ENCODE data around the gene DNAJB5. TPM values are rescaled to one million over a fixed set of nuclear protein-coding genes. Genes with fewer than 3 reads are reported as not detected.
"Not testable (repeated sequence)": the region's sequence is repeated elsewhere in the genome, so short reads cannot be mapped to it uniquely, and the experiment has no call there.

Gene DNAJB5
- polyA plus RNA-seq (2012; ENCODE audit: insufficient read depth, insufficient read length), result 15.2 TPM

DNA sequence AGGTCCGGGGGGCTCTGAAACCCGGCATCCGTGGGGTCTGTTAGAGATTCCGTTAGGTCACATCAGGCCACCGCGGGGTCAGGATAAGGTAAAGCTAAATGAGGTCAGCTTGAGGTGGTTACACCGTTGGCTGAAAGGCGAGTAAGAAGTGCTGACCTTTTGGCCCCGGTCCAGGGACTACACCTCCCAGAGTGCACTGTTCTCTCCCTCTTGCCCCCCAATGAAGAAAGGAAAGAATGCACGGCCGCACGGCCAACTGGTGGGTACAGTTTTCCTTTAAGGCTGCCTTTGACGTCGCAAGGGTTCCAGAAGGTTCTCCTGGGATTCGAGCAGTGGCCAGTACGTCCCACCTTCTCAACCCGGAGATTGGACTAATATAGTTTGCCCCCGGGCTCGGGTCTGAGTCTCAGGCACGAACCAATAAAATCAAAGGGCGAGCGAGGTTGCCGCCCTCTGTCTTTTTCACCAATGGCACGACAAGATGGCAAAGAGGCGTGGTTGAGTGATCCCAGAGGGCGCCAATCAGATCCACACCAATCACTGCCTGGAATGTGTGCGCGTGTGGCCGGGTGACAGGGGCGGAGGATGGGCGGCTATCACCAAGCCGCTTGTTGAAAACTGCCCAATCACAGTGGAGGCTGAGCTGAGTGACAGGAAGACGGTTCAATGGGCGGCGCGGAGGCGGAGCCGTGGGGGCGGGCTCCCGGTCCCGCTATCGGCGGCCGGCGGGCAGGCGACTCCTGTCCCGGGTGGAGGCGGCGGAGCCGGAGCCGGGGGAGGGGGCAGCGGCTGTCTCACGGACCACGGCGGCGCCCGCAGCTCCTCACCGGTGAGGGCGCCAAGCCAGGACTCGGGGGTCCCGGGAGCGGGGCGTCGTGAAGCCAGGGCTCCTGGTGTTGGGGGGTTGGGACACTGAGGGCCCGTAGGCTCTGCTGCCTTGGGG is at the start of gene DNAJB5:
Gene DNAJB5 (plus strand): TSS at position 743 of the 943 bp plus-strand sequence. CDS start 886 bp downstream, outside the sequence.
- peak; percentile 99 for DNase-seq (ENCODE audit: low read depth, low spot score)
- H3K4me3 ChIP-seq (ENCODE audit: low read length), result peak within 1 kb of the TSS; percentile 83

DNA sequence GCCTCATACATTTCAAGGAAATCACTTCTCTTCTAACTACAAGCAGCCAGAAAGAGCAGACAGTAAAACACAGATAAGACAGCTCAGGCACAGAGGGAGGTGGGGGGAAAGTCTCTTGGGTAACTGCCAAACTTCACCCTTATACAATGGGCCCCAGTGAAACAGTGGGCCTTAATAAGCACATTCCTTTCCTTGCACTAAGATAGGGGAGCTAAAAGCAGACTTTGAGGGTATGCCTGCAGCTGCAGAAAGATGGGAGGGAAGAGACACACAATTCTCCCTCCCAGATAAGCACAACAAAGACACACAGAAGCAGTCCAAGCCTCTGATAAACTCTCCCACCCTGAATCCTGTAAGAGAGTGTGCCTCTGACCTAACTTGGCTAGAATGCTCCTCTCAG is 49.6 kb upstream of the DNAJB5 start:
- DNase-seq (ENCODE audit: low read depth, low spot score), result not testable (repeated sequence)

DNA sequence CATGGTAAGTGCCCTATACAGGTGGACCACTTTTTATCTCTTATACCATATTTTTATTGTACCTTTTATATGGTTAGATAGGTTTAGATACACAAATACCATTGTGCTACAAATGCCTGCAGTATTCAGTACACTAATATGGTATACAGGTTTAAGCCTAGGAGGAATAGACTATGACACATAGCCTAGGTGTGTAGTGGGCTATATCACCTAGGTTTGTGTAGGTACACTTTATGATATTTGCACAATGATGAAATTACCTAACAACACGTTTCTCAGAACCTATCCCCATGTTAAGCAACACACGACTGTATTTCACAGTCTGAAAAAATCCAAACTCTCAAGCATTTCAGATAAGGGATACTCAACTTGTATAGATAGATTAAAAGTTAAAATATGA is 41.1 kb upstream of the DNAJB5 start:
- no peak for DNase-seq (ENCODE audit: low read depth, low spot score)
- no peak overlapping the region for H3K4me3 ChIP-seq (ENCODE audit: low read length)

More for the DNA sequence above, 49.6 kb upstream of the DNAJB5 start:
- H3K4me3 ChIP-seq (ENCODE audit: low read length), result not testable (repeated sequence)

DNA sequence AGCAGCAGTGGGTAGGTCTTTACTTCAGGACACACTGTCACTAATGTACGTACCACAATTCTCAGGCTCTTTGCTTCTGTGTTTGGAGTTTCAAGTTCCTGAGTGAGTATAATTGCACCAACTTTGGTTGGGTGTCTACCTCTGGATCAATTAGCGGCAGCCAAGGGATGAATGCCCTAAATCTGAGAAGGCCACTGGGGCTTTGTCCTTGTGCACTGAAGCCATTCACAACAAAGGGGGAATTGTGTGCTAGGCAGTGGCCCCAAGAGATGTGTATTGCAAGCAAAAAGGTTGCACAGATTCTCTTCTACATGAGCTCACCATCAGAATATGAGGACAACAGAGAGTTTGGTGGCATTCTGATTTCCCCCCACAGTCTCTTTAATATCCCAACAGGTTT is 35.3 kb upstream of the DNAJB5 start:
- H3K4me3 ChIP-seq (ENCODE audit: low read length), result no peak overlapping the region
- no peak for DNase-seq (ENCODE audit: low read depth, low spot score)

DNA sequence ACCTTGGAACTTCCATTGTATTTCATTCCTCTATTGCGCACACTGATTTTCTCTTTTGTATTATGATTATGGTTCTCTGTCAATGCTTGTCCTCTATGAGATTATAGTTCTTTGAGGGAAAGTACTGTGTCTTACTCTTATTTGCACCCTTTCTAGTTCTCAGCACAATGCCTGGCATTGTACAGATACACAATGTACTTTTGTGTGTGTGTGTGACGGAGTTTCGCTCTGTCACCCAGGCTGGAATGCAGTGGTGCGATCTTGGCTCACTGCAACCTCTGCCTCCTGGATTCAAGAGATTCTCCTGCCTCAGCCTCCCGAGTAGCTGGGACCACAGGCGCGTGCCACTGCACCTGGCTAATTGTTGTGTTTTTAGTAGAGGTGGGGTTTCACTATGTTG is 33.5 kb upstream of the DNAJB5 start:
- not testable (repeated sequence) for DNase-seq (ENCODE audit: low read depth, low spot score); H3K4me3 ChIP-seq (ENCODE audit: low read length)

DNA sequence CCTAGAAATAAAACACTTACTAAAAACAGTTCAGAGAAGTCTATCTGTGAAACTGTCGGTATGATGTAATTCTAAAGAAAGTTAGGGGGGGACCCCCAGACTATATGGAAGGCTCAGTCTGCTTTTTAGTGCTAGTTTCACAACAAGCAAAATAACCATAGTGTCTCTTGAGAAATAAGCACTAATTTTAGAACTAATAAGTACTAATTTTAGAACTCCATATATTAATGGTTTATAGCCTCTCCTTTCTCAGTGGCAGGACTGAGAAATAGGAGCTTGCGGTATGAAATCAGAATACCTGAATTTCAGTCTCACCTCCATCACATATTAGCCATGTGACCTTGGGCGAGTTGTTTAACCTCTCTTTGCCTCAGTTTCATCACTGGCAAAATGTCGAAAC is 32.9 kb upstream of the DNAJB5 start:
- no peak for DNase-seq (ENCODE audit: low read depth, low spot score)
- no peak overlapping the region for H3K4me3 ChIP-seq (ENCODE audit: low read length)

DNA sequence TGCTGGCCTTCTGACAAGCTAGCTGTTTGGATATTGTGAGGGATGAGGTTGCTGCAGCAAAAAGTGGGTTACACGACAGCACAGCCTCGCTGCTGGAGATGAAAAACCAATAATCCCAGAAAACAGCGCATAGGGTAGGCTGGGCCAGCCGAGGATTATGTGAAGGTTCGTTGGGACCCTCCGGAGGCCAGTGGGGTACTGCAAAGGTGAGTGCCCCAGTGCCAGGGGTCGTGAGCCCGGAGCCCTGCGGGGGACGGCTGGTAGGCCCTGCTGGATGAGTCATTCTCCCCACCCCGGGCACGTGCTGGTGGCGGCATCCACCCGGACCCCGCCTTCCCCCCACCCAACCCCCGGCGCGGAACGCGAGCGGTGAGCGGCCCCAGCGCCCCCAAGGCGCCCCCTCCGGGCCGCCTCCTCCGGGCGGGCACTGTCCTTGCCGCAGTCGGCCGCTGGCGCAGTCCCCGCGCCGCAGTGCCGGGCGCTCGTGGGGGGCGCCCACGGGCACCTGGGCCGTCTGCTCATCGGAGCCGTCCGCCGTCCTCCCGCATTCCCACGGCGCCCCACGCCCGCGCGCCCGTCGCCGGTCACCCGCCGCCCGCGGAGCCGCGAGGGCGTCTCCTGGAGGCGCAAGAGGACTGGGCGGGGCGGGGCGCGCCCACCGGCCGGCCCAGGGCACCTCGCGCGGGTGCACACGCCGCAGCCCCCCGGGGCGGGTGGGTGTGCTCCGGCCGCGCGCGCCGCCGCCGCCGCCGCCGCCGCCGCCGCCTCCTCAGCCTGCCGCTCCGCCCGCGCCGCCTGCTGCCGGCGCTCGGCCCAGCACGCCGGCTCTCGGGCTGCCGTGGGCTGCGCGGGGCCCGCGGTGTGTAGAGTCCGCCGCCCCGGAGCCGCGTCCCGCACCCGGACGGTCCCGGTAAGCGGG is 31.8 kb upstream of the DNAJB5 start, which contains the start of gene PHF24:
Gene PHF24 (plus strand): TSS at position 794 of the 919 bp plus-strand sequence. CDS start 13,014 bp downstream, outside the sequence.
- peak within 1 kb of the TSS; percentile 30 for H3K4me3 ChIP-seq (ENCODE audit: low read length)
- no peak for DNase-seq (ENCODE audit: low read depth, low spot score)

DNA sequence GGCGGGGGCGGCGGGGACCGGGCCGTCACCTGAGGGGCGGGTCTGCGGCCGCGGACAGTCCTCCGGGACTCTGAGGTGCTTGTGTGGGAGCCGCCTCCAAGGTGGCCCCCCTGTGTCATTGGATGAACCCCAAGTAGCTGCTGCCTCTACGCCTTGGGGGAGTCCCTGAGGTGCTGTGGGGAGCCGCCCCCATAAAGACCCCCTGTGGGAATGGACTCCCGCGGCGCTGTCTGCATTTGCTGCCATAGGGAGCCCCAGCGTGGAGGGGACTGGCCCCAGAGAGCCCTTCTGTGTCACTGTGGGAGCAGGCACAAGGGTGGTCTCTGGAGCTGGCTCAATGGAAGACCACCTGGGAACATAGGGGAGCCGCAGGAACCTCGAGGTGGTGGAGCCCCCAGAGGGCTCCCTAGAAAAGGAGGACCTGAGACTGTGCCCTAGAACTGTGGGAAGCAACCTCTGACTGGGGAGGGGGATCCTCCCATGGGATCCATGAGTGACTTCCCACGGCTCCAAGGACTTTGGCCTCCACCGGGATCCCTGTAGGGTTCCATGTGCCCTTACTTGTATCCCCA is 31.0 kb upstream of the DNAJB5 start:
- no peak for DNase-seq (ENCODE audit: low read depth, low spot score)
- H3K4me3 ChIP-seq (ENCODE audit: low read length), result peak overlapping the region; percentile 18; the same call in 1 of the 2 replicates

DNA sequence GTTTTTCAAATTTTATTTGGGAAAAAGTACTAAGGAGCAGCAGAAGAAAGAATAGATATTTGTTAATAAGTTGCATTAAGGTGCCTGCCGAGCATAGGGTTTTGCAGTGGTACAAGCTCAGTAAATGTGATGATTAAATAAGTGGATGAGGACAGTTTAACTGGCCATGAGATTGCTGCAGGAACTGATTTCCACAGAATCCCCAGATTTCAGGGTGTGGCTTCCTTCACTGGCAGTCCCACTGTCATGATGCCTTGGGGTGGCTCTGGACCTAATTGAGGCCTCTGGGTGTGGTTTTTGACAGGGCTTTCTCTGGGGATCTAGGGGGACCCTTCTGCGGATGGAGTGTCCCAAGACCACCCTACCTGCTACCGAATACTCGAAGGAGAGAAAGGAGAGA is 30.1 kb upstream of the DNAJB5 start:
- DNase-seq (ENCODE audit: low read depth, low spot score), result no peak
- no peak overlapping the region for H3K4me3 ChIP-seq (ENCODE audit: low read length)

DNA sequence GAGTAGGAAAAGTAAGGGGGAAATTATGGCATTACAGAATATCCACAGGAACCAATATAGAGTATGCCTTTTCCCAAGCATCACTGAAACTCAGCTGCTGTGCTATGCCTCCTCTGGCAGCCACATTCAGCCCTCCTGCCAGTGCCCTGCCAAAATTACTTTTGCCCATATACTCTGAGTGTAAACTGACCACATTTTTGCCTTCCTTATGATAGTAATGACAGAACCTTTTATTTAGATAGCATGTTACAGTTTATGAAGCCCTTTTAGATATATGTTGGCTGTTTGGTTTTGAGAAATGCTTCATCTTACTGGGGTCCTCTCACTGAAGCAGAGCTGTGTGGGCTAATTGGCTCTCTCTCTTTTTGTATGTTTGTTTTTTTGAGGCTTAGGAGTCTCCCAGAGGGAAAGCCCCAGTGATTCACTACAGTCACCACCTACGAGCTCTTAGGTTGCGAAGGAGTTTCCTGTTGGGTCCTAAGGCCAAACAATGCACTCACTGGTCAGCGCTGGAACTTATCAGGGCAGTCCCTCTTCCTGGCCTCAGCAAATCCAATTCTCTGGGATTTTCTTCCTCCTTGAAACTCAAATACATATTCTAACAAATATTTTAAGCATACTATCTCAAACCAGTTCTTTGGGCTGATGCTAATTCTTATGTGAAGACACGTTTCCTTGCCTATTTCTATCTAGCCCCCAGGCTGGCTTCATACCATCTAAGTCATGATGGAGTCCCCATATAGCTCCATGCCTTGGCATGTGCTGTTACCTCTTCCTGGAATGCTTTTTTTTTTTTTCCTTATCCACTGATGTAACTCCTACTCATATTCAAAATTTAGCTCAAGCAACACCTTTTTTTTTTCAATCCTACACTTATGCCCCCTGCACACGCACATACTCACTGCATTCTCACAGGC is 27.7 kb upstream of the DNAJB5 start:
- no peak for DNase-seq (ENCODE audit: low read depth, low spot score)
- H3K4me3 ChIP-seq (ENCODE audit: low read length), result no peak overlapping the region

DNA sequence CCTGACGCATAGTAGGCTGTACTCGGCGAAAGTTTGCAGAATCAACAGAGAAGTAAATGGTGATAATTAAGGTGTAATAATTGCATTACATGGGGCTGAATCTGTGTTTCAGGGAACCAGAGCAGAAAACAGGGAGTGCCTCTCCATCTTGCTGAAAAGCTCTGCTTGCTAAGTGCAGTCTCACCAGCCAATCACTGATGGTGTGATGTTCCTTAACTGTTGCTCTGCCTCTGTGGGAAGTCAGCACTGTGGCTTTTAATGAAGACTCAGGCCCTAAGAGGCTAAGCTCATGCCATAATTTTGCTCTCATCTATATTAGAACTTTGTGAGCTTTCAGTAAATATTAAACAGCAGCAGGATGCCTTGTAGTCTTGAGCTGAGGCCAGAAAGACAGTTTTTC is 27.0 kb upstream of the DNAJB5 start:
- no peak for DNase-seq (ENCODE audit: low read depth, low spot score)
- H3K4me3 ChIP-seq (ENCODE audit: low read length), result no peak overlapping the region

DNA sequence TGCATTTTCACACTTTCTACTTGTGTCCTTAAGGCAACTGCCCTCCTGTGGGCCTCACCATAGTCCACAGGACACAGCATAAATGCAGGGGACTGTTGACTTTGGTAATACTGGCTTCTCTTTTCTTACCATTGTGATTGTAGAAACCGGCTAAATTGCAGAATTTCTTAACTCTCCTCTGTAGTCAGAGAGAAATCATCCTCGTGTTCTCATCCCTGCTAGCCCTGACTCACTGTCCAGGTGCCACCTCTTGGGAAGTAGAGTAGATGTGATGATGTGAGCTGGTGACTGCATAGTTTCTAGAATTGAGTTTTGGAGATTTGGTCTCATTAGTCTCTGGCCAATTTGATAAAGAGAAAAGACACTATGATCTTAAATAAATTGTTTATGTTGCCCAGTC is 26.0 kb upstream of the DNAJB5 start:
- DNase-seq (ENCODE audit: low read depth, low spot score), result no peak
- H3K4me3 ChIP-seq (ENCODE audit: low read length), result no peak overlapping the region

DNA sequence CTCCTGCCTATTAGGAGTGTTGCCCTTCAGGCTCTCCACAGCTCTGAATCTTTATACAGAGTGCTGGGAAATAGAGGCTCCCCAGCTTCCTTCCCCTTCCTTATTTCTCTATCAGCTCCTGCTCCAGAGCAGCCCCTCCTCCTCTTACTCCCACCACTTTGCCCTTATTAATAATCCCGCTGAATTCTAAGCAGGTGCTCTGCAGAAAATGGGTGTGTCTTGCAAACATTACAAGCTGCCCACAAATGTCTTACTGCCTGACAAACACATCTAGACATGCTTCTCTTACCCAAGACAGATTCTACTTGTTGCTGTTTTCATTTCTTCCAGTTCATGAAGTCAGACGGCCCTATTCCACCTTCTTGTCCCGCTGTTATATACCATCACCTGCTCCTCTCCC is 25.1 kb upstream of the DNAJB5 start:
- no peak for DNase-seq (ENCODE audit: low read depth, low spot score)
- no peak overlapping the region for H3K4me3 ChIP-seq (ENCODE audit: low read length)

DNA sequence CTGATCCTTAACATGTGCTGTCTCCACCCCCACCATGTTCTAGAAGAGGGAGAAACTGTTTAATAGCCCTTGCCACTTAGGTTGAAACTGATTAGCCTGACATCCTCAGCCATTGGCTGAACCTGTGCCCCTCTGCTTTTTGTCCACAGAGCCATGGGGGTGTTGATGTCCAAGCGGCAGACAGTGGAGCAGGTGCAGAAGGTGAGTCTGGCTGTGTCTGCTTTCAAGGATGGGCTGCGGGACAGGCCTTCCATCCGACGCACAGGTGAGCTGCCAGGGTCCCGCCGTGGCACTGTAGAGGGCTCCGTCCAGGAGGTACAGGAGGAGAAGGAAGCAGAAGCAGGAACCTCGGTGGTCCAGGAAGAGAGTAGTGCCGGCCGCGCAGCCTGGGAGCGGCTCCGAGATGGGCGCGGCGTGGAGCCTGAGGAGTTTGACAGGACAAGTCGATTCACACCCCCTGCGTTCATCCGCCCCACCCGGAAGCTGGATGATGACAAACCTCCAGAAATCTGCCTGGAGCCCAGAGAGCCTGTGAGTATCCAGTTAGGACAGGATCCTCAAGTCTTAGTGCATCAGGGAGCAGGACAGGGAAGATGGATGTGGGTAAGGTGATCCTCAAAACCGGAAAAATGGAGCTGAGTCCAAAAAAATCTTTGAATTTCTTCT is 18.3 kb upstream of the DNAJB5 start:
- no peak overlapping the region for H3K4me3 ChIP-seq (ENCODE audit: low read length)
- no peak for DNase-seq (ENCODE audit: low read depth, low spot score)

DNA sequence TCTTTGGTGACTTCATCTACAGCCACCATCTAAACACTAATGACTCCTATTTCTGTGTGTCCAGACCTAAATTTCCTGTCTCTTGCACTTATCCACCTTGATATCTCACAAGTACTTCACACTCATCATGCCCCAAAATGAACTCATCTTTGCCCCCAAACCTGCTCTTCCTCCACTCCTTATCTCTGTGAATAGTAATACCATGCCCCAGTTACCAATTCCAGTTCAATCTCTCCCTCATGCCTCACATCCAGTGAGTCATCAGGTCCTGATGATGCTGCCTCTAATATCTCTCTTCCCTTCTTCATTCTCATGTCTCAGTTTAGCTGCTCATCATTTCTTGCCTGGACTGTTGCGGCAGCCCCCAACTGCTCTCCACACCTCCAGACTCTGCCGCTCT is 14.9 kb upstream of the DNAJB5 start:
- H3K4me3 ChIP-seq (ENCODE audit: low read length), result no peak overlapping the region
- no peak for DNase-seq (ENCODE audit: low read depth, low spot score)

DNA sequence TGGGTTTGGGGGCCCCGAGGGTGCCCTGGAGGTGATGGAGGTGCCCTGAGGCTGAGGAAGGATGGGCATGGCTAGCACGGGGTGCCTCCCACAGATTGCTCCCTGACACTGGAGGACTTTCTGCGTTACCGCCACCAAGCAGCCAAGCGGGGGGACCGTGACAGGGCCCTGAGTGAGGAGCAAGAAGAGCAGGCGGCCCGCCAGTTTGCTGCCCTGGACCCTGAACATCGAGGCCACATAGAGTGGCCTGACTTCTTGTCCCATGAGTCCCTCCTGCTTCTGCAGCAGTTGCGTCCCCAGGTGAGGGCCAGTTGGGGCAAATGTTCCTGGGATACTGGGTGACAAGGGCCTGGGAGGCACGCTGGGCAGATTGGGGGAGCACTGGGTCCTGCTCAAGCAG is 13.1 kb upstream of the DNAJB5 start:
- DNase-seq (ENCODE audit: low read depth, low spot score), result no peak
- H3K4me3 ChIP-seq (ENCODE audit: low read length), result no peak overlapping the region

DNA sequence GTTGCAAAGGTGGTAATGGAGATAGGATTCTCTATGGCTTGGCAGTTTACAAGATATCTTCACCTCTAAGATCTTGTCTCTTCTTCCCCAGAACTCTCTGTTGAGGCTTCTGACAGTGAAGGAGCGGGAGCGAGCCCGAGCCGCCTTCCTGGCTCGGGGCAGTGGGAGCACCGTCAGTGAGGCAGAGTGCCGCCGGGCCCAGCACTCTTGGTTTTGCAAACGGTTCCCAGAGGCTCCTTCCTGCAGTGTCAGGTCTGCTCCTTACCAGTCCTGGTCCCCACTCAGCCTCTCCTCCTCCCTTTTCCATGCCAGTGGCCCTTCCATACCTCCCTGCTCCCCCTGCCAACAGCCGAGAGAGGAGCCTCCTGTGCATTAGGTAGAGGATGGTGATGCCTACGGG is 12.6 kb upstream of the DNAJB5 start:
- H3K4me3 ChIP-seq (ENCODE audit: low read length), result no peak overlapping the region
- no peak for DNase-seq (ENCODE audit: low read depth, low spot score)
